B cell (primary cell): ENCODE data around the gene CAMK4.

Source experiments
- EZH2 ChIP-seq: IDR thresholded peaks from 2 replicates; pipeline ENCODE4 v1.6.1; 2012; ENCODE audit warnings: borderline replicate concordance, low read depth, mild to moderate bottlenecking, moderate library complexity, low read length; ENCODE audit not compliant: insufficient read depth, poor library complexity, severe bottlenecking
- TF ChIP-seq, protein P1 (sequence below): fragments of 200-600 bp; IDR thresholded peaks from one replicate; pipeline ENCODE4 v1.8.0; 2022; ENCODE audit warnings: antibody characterized with exemption, mild to moderate bottlenecking

- TF ChIP-seq, protein P1, sequence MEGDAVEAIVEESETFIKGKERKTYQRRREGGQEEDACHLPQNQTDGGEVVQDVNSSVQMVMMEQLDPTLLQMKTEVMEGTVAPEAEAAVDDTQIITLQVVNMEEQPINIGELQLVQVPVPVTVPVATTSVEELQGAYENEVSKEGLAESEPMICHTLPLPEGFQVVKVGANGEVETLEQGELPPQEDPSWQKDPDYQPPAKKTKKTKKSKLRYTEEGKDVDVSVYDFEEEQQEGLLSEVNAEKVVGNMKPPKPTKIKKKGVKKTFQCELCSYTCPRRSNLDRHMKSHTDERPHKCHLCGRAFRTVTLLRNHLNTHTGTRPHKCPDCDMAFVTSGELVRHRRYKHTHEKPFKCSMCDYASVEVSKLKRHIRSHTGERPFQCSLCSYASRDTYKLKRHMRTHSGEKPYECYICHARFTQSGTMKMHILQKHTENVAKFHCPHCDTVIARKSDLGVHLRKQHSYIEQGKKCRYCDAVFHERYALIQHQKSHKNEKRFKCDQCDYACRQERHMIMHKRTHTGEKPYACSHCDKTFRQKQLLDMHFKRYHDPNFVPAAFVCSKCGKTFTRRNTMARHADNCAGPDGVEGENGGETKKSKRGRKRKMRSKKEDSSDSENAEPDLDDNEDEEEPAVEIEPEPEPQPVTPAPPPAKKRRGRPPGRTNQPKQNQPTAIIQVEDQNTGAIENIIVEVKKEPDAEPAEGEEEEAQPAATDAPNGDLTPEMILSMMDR: no peak
- no peak for TF ChIP-seq EZH2
These were observed 38.0 kb downstream of the CAMK4 start for GRCh38 chr5:111262153-111262552.
